PFSK-1 (cell line): Measurements from ENCODE around the gene ANKRD33.

Experiments used
- POLR2AphosphoS5 ChIP-seq: IDR thresholded peaks from 2 replicates; pipeline ENCODE4 v1.6.1; 2012; ENCODE audit warnings: low read depth, mild to moderate bottlenecking, control low read depth, low read length, moderate library complexity
- REST ChIP-seq, 2 experiments: IDR thresholded peaks; 2 replicates each; pipeline versions ENCODE4 v1.6.1 to v1.8.0; 2011 to 2012; ENCODE audit warnings: low read depth in 2 of 2, low read length in 2 of 2, control low read depth in 1 of 2, inconsistent platforms in 1 of 2, mild to moderate bottlenecking in 1 of 2, moderate library complexity in 1 of 2; ENCODE audit not compliant: insufficient read depth in 1 of 2
- TAF1 ChIP-seq: IDR thresholded peaks from 2 replicates; pipeline ENCODE4 v1.6.1; 2012; ENCODE audit warnings: low read length, control low read depth, borderline replicate concordance; ENCODE audit not compliant: insufficient read depth

- TF ChIP-seq POLR2AphosphoS5: no peak
- TF ChIP-seq TAF1: no peak
- no peak for TF ChIP-seq REST (IDR thresholded peaks at IDR 0.05; ENCODE audit: insufficient read depth in 1 of 2, low read depth in 2 of 2, low read length in 2 of 2)
Observed at GRCh38 chr12:51874486-51874885, 13.4 kb upstream of the ANKRD33 start.
